ENCODE measurements around the gene ASB16. TPM values are rescaled to one million over a fixed set of nuclear protein-coding genes. Genes with fewer than 3 reads are reported as not detected.

ASB16 gene
- total RNA-seq, 1 donor from 2014 or later, result 0.16 TPM

GRCh38 chr17:44164476-44164875, 6.0 kb upstream of the ASB16 start:
- no peak overlapping the region for H3K4me3 Mint-ChIP-seq
- no peak for DNase-seq (ENCODE audit: low spot score in 2 of 2, unreplicated experiment in 2 of 2)
- peaks cover 4% of the 10 kb centered on the region for H3K36me3 Mint-ChIP-seq
- no peaks in the 10 kb centered on the region for H3K27me3 Mint-ChIP-seq (ENCODE audit: low read depth)
- TF ChIP-seq CTCF (IDR thresholded peaks at IDR 0.05; ENCODE audit: unreplicated experiment), result no peak
- H3K27ac Mint-ChIP-seq, result no peak overlapping the region
- H3K9me3 Mint-ChIP-seq, result no peaks in the 10 kb centered on the region
- peaks cover 7% of the 10 kb centered on the region for H3K4me1 Mint-ChIP-seq

GRCh38 chr17:44167181-44167861, 3.2 kb upstream of the ASB16 start:
- H3K4me1 Mint-ChIP-seq, result peaks cover 9% of the 10 kb centered on the region
- no peak overlapping the region for H3K4me3 Mint-ChIP-seq
- peaks cover 4% of the 10 kb centered on the region for H3K36me3 Mint-ChIP-seq
- no peaks in the 10 kb centered on the region for H3K9me3 Mint-ChIP-seq
- TF ChIP-seq CTCF (IDR thresholded peaks at IDR 0.05; ENCODE audit: unreplicated experiment), result no peak
- DNase-seq (ENCODE audit: low spot score in 2 of 2, unreplicated experiment in 2 of 2), result no peak
- no peak overlapping the region for H3K27ac Mint-ChIP-seq
- H3K27me3 Mint-ChIP-seq (ENCODE audit: low read depth), result no peaks in the 10 kb centered on the region

- peaks cover 9% of the 10 kb centered on the region for H3K4me1 Mint-ChIP-seq
- H3K27me3 Mint-ChIP-seq (ENCODE audit: low read depth), result no peaks in the 10 kb centered on the region
- H3K4me3 Mint-ChIP-seq, result no peak overlapping the region
- no peaks in the 10 kb centered on the region for H3K9me3 Mint-ChIP-seq
- DNase-seq (ENCODE audit: low spot score in 2 of 2, unreplicated experiment in 2 of 2), result no peak
- H3K36me3 Mint-ChIP-seq, result no peaks in the 10 kb centered on the region
- H3K27ac Mint-ChIP-seq, result no peak overlapping the region
- TF ChIP-seq CTCF (IDR thresholded peaks at IDR 0.05; ENCODE audit: unreplicated experiment), result no peak
Observed at GRCh38 chr17:44170135-44170498, 387 bp upstream of the ASB16 start.

DNA sequence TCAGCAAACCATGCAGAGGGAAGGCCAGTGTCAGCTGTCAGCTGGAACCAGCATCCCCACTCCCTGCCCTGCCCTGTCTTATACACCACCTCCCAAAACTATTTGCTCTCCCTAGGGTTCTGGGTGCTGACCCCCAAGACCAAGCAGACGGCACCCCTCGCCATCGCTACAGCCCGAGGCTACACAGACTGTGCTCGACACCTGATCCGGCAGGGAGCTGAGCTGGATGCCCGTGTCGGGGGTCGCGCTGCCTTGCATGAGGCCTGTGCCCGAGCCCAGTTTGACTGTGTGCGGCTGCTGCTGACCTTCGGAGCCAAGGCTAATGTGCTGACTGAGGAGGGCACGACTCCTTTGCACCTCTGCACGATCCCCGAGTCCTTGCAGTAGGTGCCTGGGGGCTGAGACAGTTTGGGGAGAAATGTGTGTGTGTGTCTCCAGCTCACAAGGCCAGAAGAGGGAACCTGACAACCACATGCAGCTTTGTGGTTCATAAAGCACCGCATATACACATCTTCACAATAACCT, 1.5 kb downstream of the ASB16 start:
- peaks cover 9% of the 10 kb centered on the region for H3K4me1 Mint-ChIP-seq
- no peaks in the 10 kb centered on the region for H3K9me3 Mint-ChIP-seq
- H3K27me3 Mint-ChIP-seq (ENCODE audit: low read depth), result no peaks in the 10 kb centered on the region
- no peak overlapping the region for H3K27ac Mint-ChIP-seq
- no peak overlapping the region for H3K4me3 Mint-ChIP-seq
- TF ChIP-seq CTCF (IDR thresholded peaks at IDR 0.05; ENCODE audit: unreplicated experiment), result no peak
- H3K36me3 Mint-ChIP-seq, result peaks cover 9% of the 10 kb centered on the region
- DNase-seq (ENCODE audit: low spot score in 2 of 2, unreplicated experiment in 2 of 2), result no peak

GRCh38 chr17:44174427-44174826, 3.9 kb downstream of the ASB16 start:
- no peak for DNase-seq (ENCODE audit: low spot score in 2 of 2, unreplicated experiment in 2 of 2)
- TF ChIP-seq CTCF (IDR thresholded peaks at IDR 0.05; ENCODE audit: unreplicated experiment), result no peak
- Mint-ChIP-seq H3K4me1 (peaks cover 5% of the 10 kb centered on the region), H3K9me3 (no peaks in the 10 kb centered on the region), H3K27me3 (ENCODE audit: low read depth) (no peaks in the 10 kb centered on the region), H3K4me3 (no peak overlapping the region), H3K27ac (no peak overlapping the region), H3K36me3 (peaks cover 18% of the 10 kb centered on the region)
